H9 (cell line): Measurements from ENCODE around the gene HERC6. TPM values are rescaled to one million over a fixed set of nuclear protein-coding genes. Genes with fewer than 3 reads are reported as not detected.
A peak's percentile ranks its signal among the peaks of the same experiment; 100 is the strongest.

ENCODE experiments used
- DNase-seq: peaks from one replicate; pipeline ENCODE4 v3.0.0-alpha.2; 2017
- H2AFZ ChIP-seq: one replicate; pipeline ENCODE4 v1.6.1; 2013; ENCODE audit warnings: mild to moderate bottlenecking, low read length, control low read depth, moderate library complexity
- H2AK5ac ChIP-seq: 2 replicates; pipeline ENCODE4 v1.6.1; 2013; ENCODE audit warnings: low read length, control low read depth, mixed read lengths; ENCODE audit not compliant: insufficient read length
- H2BK120ac ChIP-seq: one replicate; pipeline ENCODE4 v1.6.1; 2013; ENCODE audit warnings: low read depth, mild to moderate bottlenecking, low read length, control low read depth, inconsistent platforms; ENCODE audit not compliant: poor library complexity, severe bottlenecking
- H2BK12ac ChIP-seq: 2 replicates; pipeline ENCODE4 v1.6.1; 2013; ENCODE audit warnings: low read length, control low read depth, mixed read lengths, low read depth; ENCODE audit not compliant: insufficient read length
- H2BK15ac ChIP-seq: 2 replicates; pipeline ENCODE4 v1.6.1; 2013; ENCODE audit warnings: low read depth, low read length, control low read depth
- H2BK20ac ChIP-seq: one replicate; pipeline ENCODE4 v1.6.1; 2013; ENCODE audit warnings: low read depth, mild to moderate bottlenecking, low read length, control low read depth, inconsistent platforms; ENCODE audit not compliant: poor library complexity, severe bottlenecking
- H2BK5ac ChIP-seq: 2 replicates; pipeline ENCODE4 v1.6.1; 2013; ENCODE audit warnings: low read length, control low read depth, mixed read lengths; ENCODE audit not compliant: insufficient read length
- H3K14ac ChIP-seq: 2 replicates; pipeline ENCODE4 v1.6.1; 2013; ENCODE audit warnings: low read length, control low read depth; ENCODE audit not compliant: insufficient read depth
- H3K18ac ChIP-seq: 2 replicates; pipeline ENCODE4 v1.6.1; 2013; ENCODE audit warnings: low read depth, mild to moderate bottlenecking, mixed read lengths, low read length, control low read depth; ENCODE audit not compliant: insufficient read length
- H3K23ac ChIP-seq: 2 replicates; pipeline ENCODE4 v1.6.1; 2013; ENCODE audit warnings: low read length, control low read depth, mixed read lengths, low read depth; ENCODE audit not compliant: insufficient read length
- H3K23me2 ChIP-seq: 2 replicates; pipeline ENCODE4 v1.6.1; 2013; ENCODE audit warnings: low read depth, mild to moderate bottlenecking, mixed read lengths, low read length, control low read depth; ENCODE audit not compliant: insufficient read length, poor library complexity, severe bottlenecking
- H3K27ac ChIP-seq: 2 replicates; pipeline ENCODE4 v1.5.1; 2013; ENCODE audit warnings: low read length, control low read depth, mixed read lengths, low read depth; ENCODE audit not compliant: insufficient read length
- H3K27me3 ChIP-seq: 2 replicates; pipeline ENCODE4 v1.6.1; 2013; ENCODE audit warnings: low read length, control low read depth, inconsistent platforms; ENCODE audit not compliant: insufficient read depth
- H3K4ac ChIP-seq: 2 replicates; pipeline ENCODE4 v1.6.1; 2013; ENCODE audit warnings: low read depth, mild to moderate bottlenecking, control low read depth, inconsistent platforms, low read length, moderate library complexity
- H3K4me1 ChIP-seq: 2 replicates; pipeline ENCODE4 v1.6.1; 2013; ENCODE audit warnings: low read length, control low read depth, inconsistent platforms; ENCODE audit not compliant: insufficient read depth
- H3K4me2 ChIP-seq: 2 replicates; pipeline ENCODE4 v1.6.1; 2013; ENCODE audit warnings: low read length, control low read depth, mixed read lengths; ENCODE audit not compliant: insufficient read length, insufficient read depth
- H3K56ac ChIP-seq: 2 replicates; pipeline ENCODE4 v1.6.1; 2013; ENCODE audit warnings: low read depth, mild to moderate bottlenecking, mixed read lengths, low read length, control low read depth; ENCODE audit not compliant: insufficient read length
- H3K79me1 ChIP-seq: 2 replicates; pipeline ENCODE4 v1.6.1; 2013; ENCODE audit warnings: low read depth, mild to moderate bottlenecking, moderate library complexity, low read length, control low read depth, inconsistent platforms; ENCODE audit not compliant: insufficient read depth, poor library complexity, severe bottlenecking
- H3K79me2 ChIP-seq: 2 replicates; pipeline ENCODE4 v1.6.1; 2013; ENCODE audit warnings: low read length, control low read depth, inconsistent platforms; ENCODE audit not compliant: insufficient read depth
- H3K9ac ChIP-seq: 2 replicates; pipeline ENCODE4 v1.6.1; 2013; ENCODE audit warnings: low read length, control low read depth, mixed read lengths; ENCODE audit not compliant: insufficient read length; ENCODE audit errors: extremely low read depth
- H3K9me3 ChIP-seq: one replicate; pipeline ENCODE4 v1.6.1; 2013; ENCODE audit warnings: low read depth, low read length, inconsistent platforms; ENCODE audit not compliant: control insufficient read depth
- H3T11ph ChIP-seq: one replicate; pipeline ENCODE4 v1.6.1; 2013; ENCODE audit warnings: mild to moderate bottlenecking, low read length, control low read depth, inconsistent platforms
- H4K20me1 ChIP-seq: one replicate; pipeline ENCODE4 v1.6.1; 2013; ENCODE audit not compliant: control insufficient read depth, insufficient read length, insufficient read depth
- H4K5ac ChIP-seq: 2 replicates; pipeline ENCODE4 v1.6.1; 2013; ENCODE audit warnings: low read depth, mild to moderate bottlenecking, mixed read lengths, low read length, control low read depth; ENCODE audit not compliant: insufficient read length
- H4K8ac ChIP-seq: replicated peaks from 2 replicates; pipeline ENCODE4 v1.6.1; 2013; ENCODE audit warnings: low read length, control low read depth, mixed read lengths, low read depth; ENCODE audit not compliant: insufficient read length
- H4K91ac ChIP-seq: 2 replicates; pipeline ENCODE4 v1.6.1; 2013; ENCODE audit warnings: low read depth, mild to moderate bottlenecking, moderate library complexity, mixed read lengths, low read length, control low read depth; ENCODE audit not compliant: insufficient read length
- H3K27ac Mint-ChIP-seq, 3 experiments: 2 replicates in 2 of 3; 3 replicates in 1 of 3; pipeline ENCODE4 v1.8.0; 2020 to 2021; ENCODE audit warnings: mixed read lengths in 3 of 3, mild to moderate bottlenecking in 1 of 3, moderate library complexity in 1 of 3
- H3K27me3 Mint-ChIP-seq: 2 replicates; pipeline ENCODE4 v1.8.0; 2021; ENCODE audit warnings: low read depth, mild to moderate bottlenecking, moderate library complexity, mixed read lengths
- H3K36me3 Mint-ChIP-seq, 3 experiments: 2 replicates in 2 of 3; 3 replicates in 1 of 3; pipeline ENCODE4 v1.8.0; 2020 to 2021; ENCODE audit warnings: low read depth in 3 of 3, mixed read lengths in 3 of 3; ENCODE audit not compliant: insufficient read depth in 1 of 3
- H3K4me1 Mint-ChIP-seq, 2 experiments: 2 replicates each; pipeline ENCODE4 v1.8.0; 2020; ENCODE audit warnings: mixed read lengths in 2 of 2
- H3K4me3 Mint-ChIP-seq, 2 experiments: 2 replicates in 1 of 2; 3 replicates in 1 of 2; pipeline ENCODE4 v1.8.0; 2020 to 2021; ENCODE audit warnings: mild to moderate bottlenecking in 2 of 2, mixed read lengths in 2 of 2, moderate library complexity in 1 of 2
- H3K9me3 Mint-ChIP-seq, 2 experiments: 2 replicates in 1 of 2; 3 replicates in 1 of 2; pipeline ENCODE4 v1.8.0; 2020; ENCODE audit warnings: mild to moderate bottlenecking in 2 of 2, mixed read lengths in 2 of 2, moderate library complexity in 1 of 2
- CTCF ChIP-seq: fragments of 200-600 bp; sonication (generic); conservative IDR thresholded peaks from 3 replicates; pipeline ENCODE4 v1.8.0; 2021; ENCODE audit warnings: antibody characterized with exemption, mild to moderate bottlenecking
- whole genome bisulfite sequencing: extraction: QIAGEN DNeasy Blood & Tissue Kit; methylation state at CpG from one replicate; pipeline ENCODE4 v1.1.7; 2013; ENCODE audit warnings: missing lambda C conversion rate, low lambda C conversion rate, mixed read lengths; ENCODE audit not compliant: insufficient read length; ENCODE audit errors: extremely low coverage; 5-methylcytosine and 5-hydroxymethylcytosine counted together
- total RNA-seq: library from RNA; stranded (reverse); gene quantifications from 2 replicates; pipeline ENCODE4 v1.2.1, GENCODE V29; 2021

The HERC6 gene
- total RNA-seq, 1 experiment from 2014 or later = 8.2 TPM

- no peak overlapping the region for H2BK5ac ChIP-seq
- Mint-ChIP-seq H3K9me3 (no peaks in the 10 kb centered on the region), H3K27me3 (no peaks in the 10 kb centered on the region), H3K27ac (peak overlapping the region in 1 of 3 experiments; percentile 26; a peak in 1 of 7 replicates), H3K36me3 (peaks cover 0 to 9% (median 0%) of the 10 kb centered on the region in 3 experiments; a peak in 2 of 7 replicates), H3K4me1 (no peaks in the 10 kb centered on the region), H3K4me3 (no peak overlapping the region)
- no peak overlapping the region for H4K8ac ChIP-seq
- H3K4ac ChIP-seq = no peak overlapping the region
- H4K20me1 ChIP-seq = no peaks in the 10 kb centered on the region
- H4K5ac ChIP-seq = no peak overlapping the region
- no peaks in the 10 kb centered on the region for H3K27me3 ChIP-seq
- no peak overlapping the region for H3K23ac ChIP-seq
- H2BK12ac ChIP-seq = no peak overlapping the region
- H3K18ac ChIP-seq = no peak overlapping the region
- H3K79me1 ChIP-seq = no peaks in the 10 kb centered on the region
- no peak overlapping the region for H4K91ac ChIP-seq
- no peak overlapping the region for H3T11ph ChIP-seq
- H2BK15ac ChIP-seq = no peak overlapping the region
- no peak overlapping the region for H2AK5ac ChIP-seq
- no peak overlapping the region for H3K14ac ChIP-seq
- no peak overlapping the region for H3K56ac ChIP-seq
- no CpG with 5 or more reads among the region's 4 CpGs for WGBS
- H3K27ac ChIP-seq = no peak overlapping the region
- no peak overlapping the region for H2BK20ac ChIP-seq
- no peak overlapping the region for H2AFZ ChIP-seq
- DNase-seq = no peak
- H3K4me1 ChIP-seq = no peaks in the 10 kb centered on the region
- no peak overlapping the region for H2BK120ac ChIP-seq
- H3K9ac ChIP-seq = no peak overlapping the region
- H3K23me2 ChIP-seq = no peaks in the 10 kb centered on the region
- H3K79me2 ChIP-seq = no peaks in the 10 kb centered on the region
- TF ChIP-seq CTCF = no peak
- H3K9me3 ChIP-seq = no peaks in the 10 kb centered on the region
- no peak overlapping the region for H3K4me2 ChIP-seq
Observed at GRCh38 chr4:88489100-88489761, 110.6 kb downstream of the HERC6 start.

Other genes with a start within 250 kb of the HERC6 start
- gene ABCG2, start 220.2 kb upstream of the HERC6 start, total RNA-seq = 1.5 and 1.7 TPM in 2 replicates
- gene PPM1K, start 94.3 kb upstream of the HERC6 start, total RNA-seq = 10.2 and 10.4 TPM in 2 replicates
- 17.2 and 18.5 TPM in 2 replicates for gene HERC5, start 78.3 kb downstream of the HERC6 start, total RNA-seq
- gene PYURF, start 144.9 kb downstream of the HERC6 start, total RNA-seq = 41.7 and 44.2 TPM in 2 replicates
- gene HERC3, start 213.6 kb downstream of the HERC6 start, total RNA-seq = 2.9 and 3.1 TPM in 2 replicates